ENCODE data around the gene MSX2.

DNA sequence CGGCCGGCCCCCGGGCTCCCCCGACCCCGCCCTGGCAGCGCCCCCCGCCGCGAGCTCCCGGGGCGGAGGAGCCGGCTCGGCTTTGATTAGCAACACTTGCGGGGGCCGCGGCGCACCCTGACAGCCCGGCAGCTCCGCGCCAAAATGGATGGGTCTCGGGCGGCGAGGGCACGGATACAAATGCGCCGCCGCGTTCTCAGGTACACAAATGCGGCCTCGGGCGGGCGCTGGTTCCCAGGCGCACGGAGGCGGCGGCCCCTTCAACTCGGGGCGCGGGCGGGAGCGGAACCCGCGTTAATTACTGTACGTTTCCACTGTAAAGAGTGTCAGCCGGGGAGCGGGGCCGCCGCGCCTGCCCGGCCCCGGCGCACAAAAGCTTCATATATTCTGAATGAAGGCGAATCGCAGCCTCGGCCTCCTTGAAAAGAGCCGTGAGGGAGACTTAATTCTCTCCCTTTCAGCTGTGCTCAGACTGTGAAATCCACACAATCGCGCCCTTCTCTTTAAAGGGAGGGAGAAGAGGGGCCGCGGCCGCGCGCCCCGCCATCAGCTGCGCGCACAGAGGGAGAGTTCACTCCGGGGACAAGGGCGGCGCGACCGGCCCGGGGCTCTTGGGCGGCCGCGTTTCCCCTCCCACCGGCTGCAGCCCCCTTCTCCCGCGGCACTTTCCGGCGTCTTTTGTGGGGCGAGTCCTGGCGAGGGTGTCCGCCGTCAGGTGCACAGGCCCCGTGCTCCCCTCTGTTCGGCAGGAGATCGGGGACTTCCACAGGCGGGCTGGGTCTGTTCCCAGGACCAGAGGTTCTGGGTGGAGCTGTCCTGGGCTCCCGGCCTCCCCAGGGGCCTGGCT lies 27.0 kb downstream of the MSX2 start:
- TF ChIP-seq POLR2A (IDR thresholded peaks at IDR 0.05; ENCODE audit: low read depth, low read length) (no peak), POLR2AphosphoS5 (IDR thresholded peaks at IDR 0.05; ENCODE audit: low read depth, low read length) (no peak)

All from GM12892 (cell line).